HG03103 (cell line): Measurements from ENCODE around the gene CNTF.
A peak's percentile ranks its signal among the peaks of the same experiment; 100 is the strongest.
"Not testable (repeated sequence)": the region's sequence is repeated elsewhere in the genome, so short reads cannot be mapped to it uniquely, and the experiment has no call there.

Source experiments
- ATAC-seq: cut with Tn5 transposase; IDR thresholded peaks from one replicate; pipeline ENCODE4 v1.9.1; 2021; ENCODE audit warnings: low read depth; ENCODE audit not compliant: unreplicated experiment

The CNTF gene, protein sequence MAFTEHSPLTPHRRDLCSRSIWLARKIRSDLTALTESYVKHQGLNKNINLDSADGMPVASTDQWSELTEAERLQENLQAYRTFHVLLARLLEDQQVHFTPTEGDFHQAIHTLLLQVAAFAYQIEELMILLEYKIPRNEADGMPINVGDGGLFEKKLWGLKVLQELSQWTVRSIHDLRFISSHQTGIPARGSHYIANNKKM

DNA sequence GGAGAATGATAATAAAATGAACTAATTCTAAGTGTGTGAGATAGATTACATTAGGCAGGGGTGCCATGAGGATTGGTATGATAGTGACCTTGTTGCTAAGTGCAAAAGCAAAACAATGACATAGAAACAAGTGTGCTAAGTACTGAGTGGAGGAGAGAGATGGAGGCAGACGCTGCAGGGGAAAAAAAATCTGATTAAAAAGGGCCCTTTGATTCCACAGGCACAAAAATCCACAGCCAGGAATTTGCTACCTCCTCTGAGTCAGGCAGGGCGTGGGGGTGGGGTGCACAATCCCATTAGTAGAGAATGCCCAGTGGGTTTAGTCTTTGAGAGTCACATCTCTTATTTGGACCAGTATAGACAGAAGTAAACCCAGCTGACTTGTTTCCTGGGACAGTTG, at the start of gene CNTF:
TSS of gene CNTF (plus strand) at position 322 of the 400 bp plus-strand sequence. CDS start 88 bp downstream, outside the sequence.
- ATAC-seq, result no peak

DNA sequence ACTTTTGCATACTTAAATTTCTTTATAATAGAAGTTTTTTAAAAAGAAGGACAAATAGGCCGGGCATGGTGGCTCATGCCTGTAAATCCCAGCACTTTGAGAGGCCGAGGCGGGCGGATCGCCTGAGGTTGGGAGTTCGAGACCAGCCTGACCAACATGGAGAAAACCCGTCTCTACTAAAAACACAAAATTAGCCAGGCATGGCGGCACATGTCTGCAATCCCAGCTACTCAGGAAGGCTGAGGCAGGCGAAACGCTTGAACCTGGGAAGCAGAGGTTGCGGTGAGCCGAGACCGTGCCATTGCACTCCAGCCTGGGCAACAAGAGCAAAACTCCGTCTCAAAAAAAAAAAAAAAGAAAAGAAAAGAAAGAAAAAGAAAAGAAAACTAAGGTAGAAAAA, 49.6 kb upstream of the CNTF start:
- not testable (repeated sequence) for ATAC-seq

DNA sequence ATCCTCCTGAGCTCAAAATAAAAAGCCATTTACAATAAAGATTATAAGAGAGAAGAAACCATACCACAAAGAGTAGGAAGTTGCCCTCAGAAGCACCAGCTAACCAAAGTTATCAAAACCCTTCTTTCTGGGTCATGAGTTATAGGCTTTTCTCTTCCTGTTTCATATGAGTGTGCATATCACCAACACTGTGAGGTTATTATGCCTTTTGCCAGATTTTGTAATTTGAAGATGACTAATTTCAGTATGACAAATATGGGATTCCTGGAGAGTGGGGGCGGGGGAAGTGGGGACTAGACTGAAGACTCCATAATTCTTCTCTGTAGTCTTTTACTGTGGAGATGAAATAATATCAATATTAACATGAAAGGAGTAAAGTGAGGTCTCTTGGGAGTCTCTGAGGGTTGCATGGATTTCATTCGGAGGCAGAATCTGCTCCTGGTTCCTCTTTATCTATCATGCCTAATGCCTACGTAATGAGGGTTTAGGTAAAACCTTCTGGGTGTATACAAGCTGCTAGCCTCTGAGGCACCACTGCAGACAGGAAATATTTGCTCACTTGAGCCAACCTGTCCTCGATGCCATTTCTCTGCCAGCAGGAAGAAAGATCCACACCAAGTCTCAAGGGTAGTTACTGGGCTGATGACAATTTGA, 48.9 kb upstream of the CNTF start:
- peak; percentile 26 for ATAC-seq

DNA sequence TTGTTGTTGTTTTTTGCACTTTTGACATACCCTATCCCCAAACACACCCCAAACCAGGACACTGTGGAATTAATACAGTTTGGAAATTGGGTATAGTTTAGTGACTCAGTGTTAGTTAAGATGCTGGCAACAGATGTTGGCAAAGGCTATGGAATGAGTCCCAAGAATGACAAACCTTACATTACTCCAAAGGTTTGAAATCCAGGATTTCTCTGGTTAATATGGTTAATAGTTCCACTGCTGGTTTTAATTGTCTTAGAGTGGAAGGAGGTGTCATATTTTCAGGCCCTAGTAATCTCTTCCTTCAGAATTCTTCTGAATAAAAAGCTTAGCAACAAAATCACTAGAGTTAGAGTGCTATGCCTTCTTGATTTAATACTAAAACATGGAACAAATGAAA, 47.6 kb upstream of the CNTF start:
- ATAC-seq, result no peak

DNA sequence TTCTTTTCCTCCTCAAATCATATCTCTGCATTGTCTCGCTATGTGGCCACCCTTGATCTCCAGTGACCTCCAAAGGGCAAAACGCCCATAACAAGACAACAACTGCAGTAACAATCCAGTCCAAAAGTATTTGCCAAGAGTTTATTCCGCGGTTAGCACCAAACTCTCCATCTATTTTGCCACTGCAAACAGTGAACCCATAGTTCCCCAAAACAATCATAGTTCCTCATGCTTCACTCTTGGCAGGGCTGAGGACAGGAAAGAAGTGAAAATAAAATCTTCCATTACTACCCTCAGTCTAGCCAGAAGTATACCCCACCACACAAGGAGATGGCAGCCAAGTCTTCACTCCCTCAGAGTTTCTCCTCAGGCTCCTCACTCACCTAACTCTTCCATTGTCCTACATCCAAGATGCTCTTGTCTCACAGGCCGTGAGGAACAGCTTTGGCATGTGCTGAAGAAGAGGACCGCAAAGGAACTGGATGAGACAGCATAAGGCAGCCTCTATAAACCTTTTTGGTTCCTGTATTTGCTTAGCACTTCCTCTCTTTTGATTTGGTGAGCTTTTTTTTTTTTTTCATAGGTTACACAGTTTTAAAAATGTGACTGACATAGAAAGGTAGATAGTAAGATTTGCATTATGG, 47.0 kb upstream of the CNTF start, which contains the start of gene LPXN:
TSS of gene LPXN (minus strand) at position 480 of the 644 bp plus-strand sequence. CDS start at position 396, 84 bp downstream.
- no peak for ATAC-seq

DNA sequence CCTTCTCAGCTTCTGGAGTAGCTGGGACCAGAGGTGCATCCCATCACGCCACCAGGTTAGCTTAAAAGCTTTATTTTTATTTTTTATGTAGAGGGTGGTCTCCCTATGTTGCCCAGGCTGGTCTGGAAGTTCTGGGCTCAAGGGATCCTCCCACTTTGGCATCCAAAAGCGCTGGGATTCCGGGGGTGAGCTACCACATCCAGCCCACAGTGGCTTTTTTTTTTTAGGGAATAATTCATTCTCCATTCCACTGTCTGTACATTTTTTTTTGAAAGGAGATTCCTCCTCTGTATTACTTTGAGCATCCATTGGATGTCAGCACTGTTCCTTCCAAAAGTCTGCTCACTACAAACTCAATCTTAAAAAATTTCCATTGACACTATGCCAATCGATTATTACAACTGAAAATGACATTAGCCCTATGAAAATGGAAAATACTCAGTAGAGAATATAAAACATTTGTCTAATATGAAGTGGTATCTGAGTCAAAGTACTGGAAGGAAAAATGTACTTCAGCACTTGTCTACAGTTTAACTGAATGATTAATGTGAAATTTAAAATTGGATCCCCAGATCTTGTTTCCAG, 45.5 kb upstream of the CNTF start:
- no peak for ATAC-seq

DNA sequence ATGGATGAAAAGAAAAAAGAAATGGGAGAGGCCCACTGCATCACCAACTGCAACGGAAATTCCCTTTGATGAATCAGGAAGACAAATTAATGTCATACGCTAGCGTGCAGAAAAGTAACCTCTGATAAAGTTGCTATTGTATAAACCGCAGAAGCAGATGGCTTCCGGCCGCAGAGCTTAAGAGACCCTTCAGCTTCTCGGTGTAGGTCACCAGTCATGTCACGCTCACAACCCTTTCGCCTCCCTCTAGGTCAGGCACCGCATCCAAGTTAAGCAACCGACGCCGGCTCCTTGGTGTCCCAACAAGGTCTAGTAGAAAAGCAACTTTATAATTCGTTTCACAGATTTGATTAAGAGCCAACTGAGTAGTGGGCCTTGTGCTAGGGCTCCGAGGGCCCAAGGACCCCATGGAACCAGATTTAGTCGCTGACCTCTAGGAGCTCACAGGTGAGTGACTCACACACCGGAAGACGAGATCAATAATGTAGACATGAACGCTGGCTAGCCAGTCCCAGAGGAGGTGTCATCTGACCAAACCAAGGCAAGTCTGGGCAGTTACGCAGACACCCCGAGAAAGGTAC, 44.8 kb upstream of the CNTF start:
- ATAC-seq, result peak; percentile 40

DNA sequence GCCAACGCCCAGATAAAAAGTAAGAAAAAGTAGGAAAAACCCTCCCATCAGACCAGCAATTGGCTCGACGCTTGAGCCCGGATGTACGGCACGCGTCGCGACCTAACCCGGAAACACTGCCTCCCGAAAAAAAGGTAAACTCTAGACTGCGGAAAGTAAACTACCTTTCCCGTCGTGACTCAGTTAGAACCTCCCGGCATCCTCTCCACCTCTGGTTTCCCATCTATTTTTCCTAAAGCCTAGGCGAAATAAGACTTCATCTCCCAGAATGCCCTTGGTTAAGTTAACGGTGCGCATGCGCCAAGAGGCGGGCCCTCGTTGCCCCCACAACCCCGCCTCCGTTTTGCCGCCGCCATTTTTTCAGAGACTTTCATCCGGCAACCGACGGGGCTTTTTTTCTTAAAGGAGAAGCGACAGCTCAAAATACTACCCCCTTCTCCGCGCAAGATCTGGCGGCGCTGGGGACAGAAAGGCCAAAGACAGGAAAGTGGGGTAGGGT, 44.3 kb upstream of the CNTF start:
- ATAC-seq, result peak; percentile 7

DNA sequence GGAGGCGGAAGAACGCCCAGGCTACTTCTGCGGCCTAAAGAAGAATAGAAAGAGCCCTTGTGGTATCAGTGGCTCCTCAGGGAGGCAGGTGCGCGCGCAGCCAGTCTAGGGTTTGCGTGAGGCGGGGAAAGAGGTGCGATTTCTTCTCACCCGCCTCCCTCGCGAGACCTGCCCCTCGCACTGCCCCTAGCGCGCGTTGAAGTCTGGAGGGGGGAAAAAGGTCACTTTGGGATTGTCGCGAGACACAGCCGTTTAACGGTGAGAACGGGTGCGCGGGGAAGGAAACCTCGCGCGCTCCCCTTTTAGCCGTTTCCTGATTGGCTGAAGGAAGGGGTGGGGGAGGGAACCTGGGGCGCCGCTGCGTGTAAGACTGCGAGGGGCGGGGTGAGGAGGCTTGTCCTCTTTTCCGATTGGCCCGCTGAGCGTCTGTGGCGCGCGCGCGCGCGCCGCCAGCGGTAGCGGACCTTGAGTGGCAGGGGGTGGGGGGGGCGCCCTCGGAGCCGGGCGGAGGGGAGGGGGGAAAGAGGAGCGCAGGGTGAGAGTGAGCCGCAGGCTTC, 43.8 kb upstream of the CNTF start, which contains the start of gene ZFP91:
TSS of gene ZFP91 (plus strand) at position 429 of the 557 bp plus-strand sequence. CDS start 219 bp downstream, outside the sequence.
- peak; percentile 34 for ATAC-seq

DNA sequence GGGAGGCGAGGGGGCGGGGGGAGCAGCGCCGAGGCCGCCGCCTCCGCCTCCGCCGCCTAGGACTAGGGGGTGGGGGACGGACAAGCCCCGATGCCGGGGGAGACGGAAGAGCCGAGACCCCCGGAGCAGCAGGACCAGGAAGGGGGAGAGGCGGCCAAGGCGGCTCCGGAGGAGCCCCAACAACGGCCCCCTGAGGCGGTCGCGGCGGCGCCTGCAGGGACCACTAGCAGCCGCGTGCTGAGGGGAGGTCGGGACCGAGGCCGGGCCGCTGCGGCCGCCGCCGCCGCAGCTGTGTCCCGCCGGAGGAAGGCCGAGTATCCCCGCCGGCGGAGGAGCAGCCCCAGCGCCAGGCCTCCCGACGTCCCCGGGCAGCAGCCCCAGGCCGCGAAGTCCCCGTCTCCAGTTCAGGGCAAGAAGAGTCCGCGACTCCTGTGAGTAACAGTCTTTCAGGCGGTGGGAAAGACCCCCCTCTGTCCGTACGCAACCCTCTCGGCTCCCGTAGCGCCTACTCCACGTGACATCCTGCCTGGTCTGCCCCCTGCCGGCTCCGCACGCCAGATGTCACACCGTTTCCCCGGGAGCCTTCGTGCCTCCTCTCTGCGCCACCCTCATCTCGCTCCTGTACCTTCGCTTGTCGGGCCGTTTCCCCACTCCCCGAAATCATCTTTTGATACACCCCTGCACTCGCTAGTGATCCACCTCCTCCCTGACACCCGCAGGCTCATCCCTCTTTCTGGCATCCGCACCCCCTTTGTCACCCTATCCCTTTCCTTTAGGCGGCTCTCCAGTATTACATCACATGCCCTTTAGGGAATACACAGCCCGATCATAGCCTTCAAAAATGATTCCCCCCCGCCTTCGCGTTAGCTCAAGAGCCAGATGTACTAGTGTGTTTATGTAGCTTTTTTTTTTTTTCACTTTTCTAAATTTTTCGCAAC, 43.0 kb upstream of the CNTF start:
- peak; percentile 37 for ATAC-seq

DNA sequence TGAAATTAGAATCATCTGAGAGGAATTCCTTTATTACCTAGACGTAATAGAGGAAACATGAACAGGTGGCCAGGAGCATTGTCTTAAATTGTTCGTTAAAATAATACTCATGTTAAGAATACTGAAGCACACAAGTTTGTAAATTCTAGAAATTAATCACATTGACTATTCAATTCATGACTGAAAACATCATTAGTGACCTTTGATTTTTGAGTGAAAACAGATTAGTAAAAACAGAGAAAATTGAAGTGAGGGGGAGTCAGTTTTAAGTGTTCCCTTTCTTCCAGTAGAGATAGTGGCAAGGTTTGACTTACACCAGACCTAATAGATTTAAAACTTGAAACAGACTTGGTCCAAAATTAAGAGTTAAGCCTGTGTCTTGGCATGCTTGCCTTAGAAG, 42.2 kb upstream of the CNTF start:
- ATAC-seq, result no peak

DNA sequence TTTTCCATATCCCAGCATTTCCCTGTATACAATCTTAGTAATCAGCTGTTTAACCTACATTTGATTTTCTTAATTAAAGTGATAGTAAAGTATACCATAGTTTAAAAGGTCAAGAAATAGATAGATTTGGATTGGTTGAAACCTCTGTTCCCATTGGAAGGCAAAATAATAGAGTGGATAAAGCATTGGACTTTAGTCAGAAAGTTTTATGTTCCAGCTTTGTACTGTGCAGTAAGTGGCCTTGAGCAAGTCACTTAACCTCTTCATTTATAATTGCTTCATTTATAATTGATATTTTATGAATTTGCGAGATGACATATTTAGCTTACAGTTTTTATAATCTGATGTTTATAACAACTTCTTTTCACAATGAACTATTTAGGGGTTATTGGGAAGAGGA, 40.0 kb upstream of the CNTF start:
- ATAC-seq, result no peak

DNA sequence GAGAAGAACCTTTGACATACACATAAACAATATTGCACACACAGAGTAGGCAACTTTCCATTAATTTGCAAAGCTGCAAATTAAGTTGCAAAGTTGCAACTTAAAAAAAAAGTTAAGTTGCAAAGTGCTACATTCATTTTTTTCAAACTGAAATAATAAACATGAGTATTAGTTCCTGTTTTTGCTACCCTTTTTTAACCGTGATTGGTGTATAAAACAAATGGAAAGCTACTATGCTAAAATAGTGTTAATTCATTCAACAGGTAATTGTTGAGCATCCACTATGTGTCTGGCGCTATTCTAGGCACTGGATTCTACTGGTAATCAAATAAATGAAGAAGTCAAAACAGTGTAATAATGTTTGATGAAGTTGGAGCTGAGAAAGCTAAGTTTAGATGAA, 35.5 kb upstream of the CNTF start:
- no peak for ATAC-seq

DNA sequence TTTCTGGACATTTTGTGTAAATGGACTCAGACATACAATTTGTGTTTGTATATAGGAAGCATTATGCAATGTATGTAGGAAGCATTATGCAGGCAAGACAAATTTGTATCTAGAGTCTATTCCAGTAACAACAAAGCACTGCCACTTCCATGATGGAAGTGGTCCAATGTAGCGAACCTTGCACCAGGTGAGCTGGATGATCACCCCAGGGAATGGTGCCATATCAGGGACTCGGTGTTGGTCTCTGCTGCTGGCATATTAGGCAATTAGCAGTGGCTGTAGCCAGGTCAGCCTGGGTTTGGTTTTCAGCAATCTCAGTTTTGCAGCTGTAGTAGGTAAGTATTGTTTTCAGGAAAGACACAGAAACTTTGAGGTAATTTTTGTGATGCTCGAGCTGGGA, 30.8 kb upstream of the CNTF start:
- ATAC-seq, result no peak

DNA sequence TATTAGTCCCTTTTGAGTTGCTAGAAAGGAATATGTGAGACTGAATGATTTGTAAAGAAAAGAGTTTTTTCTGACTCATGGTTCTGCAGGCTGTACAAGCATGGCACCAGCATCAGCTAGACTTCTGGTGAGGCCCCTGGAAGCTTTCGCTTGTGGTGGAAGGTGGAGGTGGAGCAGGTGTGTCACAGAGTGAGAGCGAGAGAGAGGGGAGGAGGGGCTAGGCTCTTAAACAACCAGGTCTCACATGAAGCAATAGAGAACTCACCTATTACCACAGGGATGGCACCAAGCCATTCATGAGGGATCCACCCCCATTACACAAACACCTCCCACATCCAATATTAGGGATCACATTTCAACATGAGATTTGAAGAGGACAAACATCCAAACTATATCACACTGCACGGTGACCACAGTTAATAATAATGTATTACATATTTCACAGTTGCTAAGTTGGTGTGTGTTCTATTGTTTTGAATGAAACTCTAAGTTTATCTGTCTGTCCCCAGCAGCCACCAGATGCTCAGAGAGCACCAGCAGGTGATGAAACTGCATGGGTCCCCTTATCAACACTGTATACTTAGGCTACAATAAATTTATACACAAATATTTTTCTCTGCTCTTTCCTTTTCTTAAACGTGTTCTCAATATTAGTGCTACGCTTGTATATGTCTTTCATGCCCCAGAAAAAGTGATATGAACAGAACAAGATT, 29.5 kb upstream of the CNTF start:
- no peak for ATAC-seq

DNA sequence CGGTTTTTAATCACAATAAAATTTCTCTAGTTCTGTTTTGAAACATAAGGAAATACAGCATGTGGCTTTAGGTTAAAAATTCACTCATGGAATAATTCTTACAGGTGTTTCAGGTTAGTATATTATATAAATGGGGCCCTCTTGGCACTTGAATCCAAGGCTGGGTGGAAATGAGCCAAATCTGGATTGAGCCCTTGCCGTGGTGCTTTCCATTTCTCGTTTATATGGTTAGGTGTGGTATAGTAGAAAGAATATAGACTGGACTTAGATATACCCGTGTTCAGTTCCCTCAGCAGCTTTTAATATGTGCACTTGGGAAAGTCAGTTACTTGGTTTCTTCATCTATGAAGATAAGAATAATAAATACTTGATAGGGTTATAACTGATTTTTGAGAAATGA, 27.6 kb upstream of the CNTF start:
- no peak for ATAC-seq

DNA sequence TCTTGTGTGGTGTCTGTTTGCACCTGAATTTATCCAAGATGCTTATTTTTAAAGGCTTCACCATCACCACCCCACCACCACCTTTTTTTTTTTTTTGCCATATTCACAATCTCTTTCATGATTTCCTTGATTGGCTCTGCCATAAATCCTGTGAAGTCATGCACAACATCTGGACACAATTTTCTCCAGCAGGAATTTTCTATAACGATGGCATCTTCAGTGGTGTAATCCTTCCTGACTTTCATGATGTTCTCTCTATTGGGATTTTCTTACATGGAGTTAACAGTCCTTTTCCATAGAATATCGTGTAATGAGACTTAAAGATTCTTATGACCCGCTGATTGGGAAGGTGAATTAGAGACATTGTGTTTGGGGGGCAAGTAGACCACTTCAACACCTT, 25.8 kb upstream of the CNTF start:
- no peak for ATAC-seq

DNA sequence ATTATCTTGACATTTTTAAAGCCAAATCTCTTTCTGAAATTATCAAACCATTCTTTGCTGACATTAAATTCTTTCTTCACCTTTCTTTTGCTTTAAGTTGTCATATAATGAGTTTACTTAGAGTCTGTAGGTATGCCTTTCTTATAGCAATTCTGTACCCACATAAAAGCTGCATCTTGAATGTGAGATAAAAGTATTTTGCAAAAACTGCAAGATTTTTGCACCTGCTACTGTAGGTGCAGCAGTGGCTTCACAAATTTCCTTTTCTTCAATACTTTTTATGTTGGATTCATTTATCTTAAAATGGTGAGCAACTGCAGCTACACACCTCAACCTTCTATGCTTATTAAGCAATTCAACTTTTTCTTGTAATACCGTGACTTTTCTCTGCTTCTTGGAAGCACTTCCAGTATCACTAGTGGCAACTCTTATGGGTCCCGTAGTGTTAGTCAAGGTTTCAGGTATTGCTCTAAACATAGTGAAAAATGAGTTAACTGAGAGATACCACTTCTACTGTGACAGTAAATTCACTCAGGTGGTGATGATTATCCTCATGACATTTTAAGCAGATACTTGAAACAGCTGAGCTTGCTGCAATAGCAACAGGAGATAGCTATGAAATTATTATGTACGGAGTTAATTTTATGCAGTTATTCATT, 24.9 kb upstream of the CNTF start:
- ATAC-seq, result no peak
